HepG2 (cell line): Measurements from ENCODE around the gene NXNL2. TPM values are rescaled to one million over a fixed set of nuclear protein-coding genes. Genes with fewer than 3 reads are reported as not detected.

Source experiments
- ATAC-seq: fragments of 200-7000 bp; cut with Tn5 transposase; 3 replicates; pipeline ENCODE4 v1.9.1; 2020; ENCODE audit warnings: mild to moderate bottlenecking, moderate library complexity
- BruUV-seq: library from RNA; stranded (reverse); fragments of 400-500 nt; replicated peaks from 2 replicates; lab custom pipeline; 2021; lab: Mats Ljungman, UMichigan
- CTCF ChIA-PET: fragments of 300-600 bp; formaldehyde crosslinking; extraction: SDS; loops from one replicate; lab custom pipeline; 2021; ENCODE audit warnings: low total read pairs, inconsistent platforms, low intra/inter-chr PET ratio; lab: Yijun Ruan, JAX
- POLR2A ChIA-PET: fragments of 350-600 bp; sonication (Branson Sonifier 250); formaldehyde crosslinking; loops from one replicate; lab custom pipeline; 2020; ENCODE audit warnings: antibody characterized with exemption, inconsistent platforms; lab: Yijun Ruan, JAX
- DNase-seq: peaks from one replicate; pipeline ENCODE4 v3.0.0-alpha.2; 2015; ENCODE audit warnings: low spot score
- FAIRE-seq: peaks from 3 replicates; lab custom pipeline; 2011; peaks lifted over from hg19 to GRCh38; lab: Jason Lieb, UNC
- H2AFZ ChIP-seq: one replicate; pipeline ENCODE4 v1.6.1; 2011; ENCODE audit warnings: low read length, inconsistent platforms
- H3K27ac ChIP-seq: fragments of 300-600 bp; 3 replicates; pipeline ENCODE4 v1.8.0; 2011; ENCODE audit warnings: mixed run types, mild to moderate bottlenecking, mixed read lengths, low read length, inconsistent platforms; ENCODE audit not compliant: insufficient read depth; ENCODE audit errors: extremely low read length
- H3K27me3 ChIP-seq, 2 experiments: fragments of 200-600 bp in 1 of 2; 2 replicates in 1 of 2; 3 replicates in 1 of 2; pipeline versions ENCODE4 v1.6.0 to v1.8.0; 2011; ENCODE audit warnings: low read length in 2 of 2, mild to moderate bottlenecking in 2 of 2, moderate library complexity in 2 of 2, inconsistent platforms in 1 of 2; ENCODE audit not compliant: insufficient read depth in 2 of 2, control insufficient read depth in 1 of 2
- H3K36me3 ChIP-seq, 2 experiments: fragments of 200-600 bp in 1 of 2; replicated peaks in 1 of 2; 2 replicates in 1 of 2; 3 replicates in 1 of 2; pipeline versions ENCODE4 v1.5.1 to v1.8.0; 2011; ENCODE audit warnings: low read length in 2 of 2, inconsistent platforms in 1 of 2; ENCODE audit not compliant: insufficient read depth in 2 of 2, control insufficient read depth in 1 of 2
- H3K4me1 ChIP-seq: 2 replicates; pipeline ENCODE4 v1.5.1; 2012; ENCODE audit warnings: low read length, inconsistent platforms; ENCODE audit not compliant: insufficient read depth
- H3K4me2 ChIP-seq: 2 replicates; pipeline ENCODE4 v1.6.0; 2011; ENCODE audit warnings: low read depth, low read length, inconsistent platforms
- H3K4me3 ChIP-seq, 3 experiments: fragments of 200-600 bp in 1 of 3; sonication (generic), shearing (Covaris generic) in 1 of 3; replicated peaks in 1 of 3; 2 replicates each; pipeline ENCODE4 v1.5.1; 2011 to 2016; ENCODE audit warnings: low read length in 3 of 3, inconsistent platforms in 2 of 3, low read depth in 2 of 3, mild to moderate bottlenecking in 2 of 3, control low read depth in 1 of 3, mixed read lengths in 1 of 3; ENCODE audit not compliant: insufficient read depth in 1 of 3
- H3K79me2 ChIP-seq: one replicate; pipeline ENCODE4 v1.6.1; 2011; ENCODE audit warnings: low read length, inconsistent platforms; ENCODE audit not compliant: insufficient read depth
- H3K9ac ChIP-seq: 2 replicates; pipeline ENCODE4 v1.6.0; 2011; ENCODE audit warnings: mild to moderate bottlenecking, low read depth, low read length, inconsistent platforms; ENCODE audit not compliant: insufficient read depth
- H3K9me3 ChIP-seq: 2 replicates; pipeline ENCODE4 v1.5.1; 2012; ENCODE audit warnings: mild to moderate bottlenecking, low read length
- H4K20me1 ChIP-seq: 2 replicates; pipeline ENCODE4 v1.6.0; 2011; ENCODE audit warnings: inconsistent platforms, mild to moderate bottlenecking, low read length, moderate library complexity; ENCODE audit not compliant: insufficient read depth
- GATAD2A ChIP-seq: IDR thresholded peaks from 2 replicates; pipeline ENCODE4 v1.6.1; 2016
- GTF2F1 ChIP-seq: fragments of 150-350 bp; IDR thresholded peaks from 2 replicates; pipeline ENCODE4 v1.6.1; 2014; ENCODE audit warnings: low read length
- HOXA3 ChIP-seq: sonication (generic); formaldehyde crosslinking; IDR thresholded peaks from 2 replicates; pipeline ENCODE4 v1.5.0; 2020; ENCODE audit warnings: missing genetic modification reagents
- MIER3 ChIP-seq: IDR thresholded peaks from 2 replicates; pipeline ENCODE4 v1.6.1; 2016; ENCODE audit warnings: missing compliant biosample characterization, borderline replicate concordance
- NFATC3 ChIP-seq: sonication (generic); formaldehyde crosslinking; IDR thresholded peaks from 2 replicates; pipeline ENCODE4 v1.5.1; 2020; ENCODE audit warnings: mild to moderate bottlenecking, missing genetic modification reagents
- SMAD3 ChIP-seq: sonication (generic); formaldehyde crosslinking; IDR thresholded peaks from 2 replicates; pipeline ENCODE4 v1.4.0; 2020; ENCODE audit warnings: missing genetic modification reagents
- ZKSCAN5 ChIP-seq: sonication (generic); formaldehyde crosslinking; IDR thresholded peaks from 2 replicates; pipeline ENCODE4 v1.5.1; 2020; ENCODE audit warnings: mild to moderate bottlenecking, missing genetic modification reagents
- ZKSCAN8 ChIP-seq: IDR thresholded peaks from 2 replicates; pipeline ENCODE4 v1.6.1; 2016; ENCODE audit warnings: borderline replicate concordance, missing genetic modification reagents, missing compliant biosample characterization
- ZNF337 ChIP-seq: sonication (generic); formaldehyde crosslinking; IDR thresholded peaks from 2 replicates; pipeline ENCODE4 v1.5.1; 2020; ENCODE audit warnings: missing genetic modification reagents, low read depth, mild to moderate bottlenecking, borderline replicate concordance
- ZNF484 ChIP-seq: sonication (generic); formaldehyde crosslinking; IDR thresholded peaks from 2 replicates; pipeline ENCODE4 v1.5.1; 2020; ENCODE audit warnings: mild to moderate bottlenecking, low read depth, missing genetic modification reagents, borderline replicate concordance
- ZNF556 ChIP-seq: sonication (generic); formaldehyde crosslinking; IDR thresholded peaks from 2 replicates; pipeline ENCODE4 v1.4.0; 2020; ENCODE audit warnings: mild to moderate bottlenecking, missing genetic modification reagents, borderline replicate concordance
- ZNF772 ChIP-seq: sonication (generic); formaldehyde crosslinking; IDR thresholded peaks from 2 replicates; pipeline ENCODE4 v1.5.0; 2020; ENCODE audit warnings: mild to moderate bottlenecking, missing genetic modification reagents
- WGBS: methylation state at CpG from one replicate; pipeline ENCODE4 v1.1.6; 2017; ENCODE audit warnings: low lambda C conversion rate; 5-methylcytosine and 5-hydroxymethylcytosine counted together
- in situ Hi-C: cut with HindIII; loops from 2 replicates; pipeline ENCODE4 v1.10.0; 2017; ENCODE audit warnings: low pct_unique_long_range_greater_than_20kb; ENCODE audit not compliant: extremely low pct_ligation_motif_present
- intact Hi-C: fragments of 100-400 bp; cut with micrococcal nuclease; formaldehyde crosslinking; loops from one replicate; pipeline ENCODE4 v1.10.0; 2022; ENCODE audit not compliant: unreplicated experiment
- polyA plus RNA-seq, 8 experiments: library from polyadenylated mRNA; depleted of rRNA in 3 of 8; stranded (reverse) in 7 of 8; unstranded in 1 of 8; fragments of >200 nt; fragmentation: Illumina TruSeq in 4 of 8; extraction: Trizol in 4 of 8; gene quantifications; 2 replicates each; pipeline versions ENCODE4 v1.2.1 to v1.2.3, GENCODE V29; 2011 to 2016; ENCODE audit warnings: low read depth in 4 of 8, missing spikeins in 1 of 8, mixed read lengths in 1 of 8; ENCODE audit not compliant: insufficient read depth in 1 of 8
- total RNA-seq, 5 experiments: library from RNA; depleted of rRNA; stranded (reverse); fragments of >200 nt; fragmentation: Illumina TruSeq; extraction: Trizol; gene quantifications; 2 replicates each; pipeline ENCODE4 v1.2.3, GENCODE V29; 2016; ENCODE audit warnings: low read depth in 1 of 5
- TF ChIP-seq, protein P1 (sequence below): sonication (generic); formaldehyde crosslinking; IDR thresholded peaks from 2 replicates; pipeline ENCODE4 v1.9.0; 2021; ENCODE audit warnings: missing genetic modification reagents, mild to moderate bottlenecking, borderline replicate concordance
- TF ChIP-seq, protein P2 (sequence below): sonication (generic); formaldehyde crosslinking; IDR thresholded peaks from 2 replicates; pipeline ENCODE4 v1.5.0; 2020; ENCODE audit warnings: missing genetic modification reagents
- TF ChIP-seq, protein P3 (sequence below): sonication (generic); formaldehyde crosslinking; IDR thresholded peaks from 2 replicates; pipeline ENCODE4 v1.5.0; 2020; ENCODE audit warnings: missing genetic modification reagents
- TF ChIP-seq, protein P4 (sequence below): sonication (generic); formaldehyde crosslinking; IDR thresholded peaks from 2 replicates; pipeline ENCODE4 v1.4.0; 2020; ENCODE audit warnings: missing genetic modification reagents

The NXNL2 gene
- total and polyA plus RNA-seq, 2 of the 13 experiments (the other 11 are each of a cell fraction or from before 2014, with no cell fraction given), result not detected

DNA sequence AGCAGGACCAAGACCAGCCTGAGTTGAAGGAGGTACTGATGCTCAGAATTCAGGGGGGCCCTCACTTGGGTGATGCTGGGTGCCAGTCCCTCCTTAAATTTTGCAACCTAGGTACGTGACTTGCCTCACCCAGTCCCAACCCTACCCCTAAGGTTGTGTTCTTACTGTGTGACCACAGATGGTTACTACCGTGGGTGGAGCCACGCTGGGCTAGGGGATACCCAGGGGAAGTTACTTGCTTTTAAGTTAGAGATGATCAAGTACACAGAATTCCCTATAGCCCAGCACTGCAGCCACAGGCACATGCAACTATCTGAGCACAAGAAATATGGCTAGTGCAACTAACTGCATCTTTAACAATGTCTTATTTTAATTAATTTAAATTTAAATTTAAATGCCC lies 32.9 kb downstream of the NXNL2 start:
- H3K4me2 ChIP-seq, result no peak overlapping the region
- ChIA-PET POLR2A (no interaction called here), CTCF (no interaction called here)
- no peak overlapping the region for H3K9ac ChIP-seq
- no peaks in the 10 kb centered on the region for H3K79me2 ChIP-seq
- no peak overlapping the region for H3K27ac ChIP-seq
- no peak overlapping the region for H2AFZ ChIP-seq
- H4K20me1 ChIP-seq, result no peaks in the 10 kb centered on the region
- H3K4me3 ChIP-seq, result no peak overlapping the region
- DNase-seq (no peak), FAIRE-seq (no peak), ATAC-seq (no peak)
- H3K27me3 ChIP-seq, result peaks cover 0 to 14% of the 10 kb centered on the region in 2 experiments; a peak in 3 of 5 replicates
- no peaks in the 10 kb centered on the region for H3K4me1 ChIP-seq
- in situ Hi-C loops (no loop called here), intact Hi-C loops (no loop called here)
- 0% methylated on average over 1 of the region's 3 CpGs for WGBS
- no peaks in the 10 kb centered on the region for H3K36me3 ChIP-seq
- BruUV-seq, result no TSS peak
- no peaks in the 10 kb centered on the region for H3K9me3 ChIP-seq
- TF ChIP-seq NFATC3 (no peak), MIER3 (CRISPR knock-in tag) (no peak), ZNF772 (CRISPR knock-in tag) (no peak), ZNF484 (CRISPR knock-in tag) (no peak), GTF2F1 (no peak), ZNF556 (CRISPR knock-in tag) (no peak), ZNF337 (no peak), HOXA3 (CRISPR knock-in tag) (no peak), GATAD2A (CRISPR knock-in tag) (no peak), ZKSCAN5 (no peak), ZKSCAN8 (CRISPR knock-in tag) (no peak), SMAD3 (no peak)
- TF ChIP-seq, protein P1, sequence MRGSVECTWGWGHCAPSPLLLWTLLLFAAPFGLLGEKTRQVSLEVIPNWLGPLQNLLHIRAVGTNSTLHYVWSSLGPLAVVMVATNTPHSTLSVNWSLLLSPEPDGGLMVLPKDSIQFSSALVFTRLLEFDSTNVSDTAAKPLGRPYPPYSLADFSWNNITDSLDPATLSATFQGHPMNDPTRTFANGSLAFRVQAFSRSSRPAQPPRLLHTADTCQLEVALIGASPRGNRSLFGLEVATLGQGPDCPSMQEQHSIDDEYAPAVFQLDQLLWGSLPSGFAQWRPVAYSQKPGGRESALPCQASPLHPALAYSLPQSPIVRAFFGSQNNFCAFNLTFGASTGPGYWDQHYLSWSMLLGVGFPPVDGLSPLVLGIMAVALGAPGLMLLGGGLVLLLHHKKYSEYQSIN (CRISPR knock-in tag), result no peak
- TF ChIP-seq, protein P2, sequence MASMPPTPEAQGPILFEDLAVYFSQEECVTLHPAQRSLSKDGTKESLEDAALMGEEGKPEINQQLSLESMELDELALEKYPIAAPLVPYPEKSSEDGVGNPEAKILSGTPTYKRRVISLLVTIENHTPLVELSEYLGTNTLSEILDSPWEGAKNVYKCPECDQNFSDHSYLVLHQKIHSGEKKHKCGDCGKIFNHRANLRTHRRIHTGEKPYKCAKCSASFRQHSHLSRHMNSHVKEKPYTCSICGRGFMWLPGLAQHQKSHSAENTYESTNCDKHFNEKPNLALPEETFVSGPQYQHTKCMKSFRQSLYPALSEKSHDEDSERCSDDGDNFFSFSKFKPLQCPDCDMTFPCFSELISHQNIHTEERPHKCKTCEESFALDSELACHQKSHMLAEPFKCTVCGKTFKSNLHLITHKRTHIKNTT (CRISPR knock-in tag), result no peak
- TF ChIP-seq, protein P3, sequence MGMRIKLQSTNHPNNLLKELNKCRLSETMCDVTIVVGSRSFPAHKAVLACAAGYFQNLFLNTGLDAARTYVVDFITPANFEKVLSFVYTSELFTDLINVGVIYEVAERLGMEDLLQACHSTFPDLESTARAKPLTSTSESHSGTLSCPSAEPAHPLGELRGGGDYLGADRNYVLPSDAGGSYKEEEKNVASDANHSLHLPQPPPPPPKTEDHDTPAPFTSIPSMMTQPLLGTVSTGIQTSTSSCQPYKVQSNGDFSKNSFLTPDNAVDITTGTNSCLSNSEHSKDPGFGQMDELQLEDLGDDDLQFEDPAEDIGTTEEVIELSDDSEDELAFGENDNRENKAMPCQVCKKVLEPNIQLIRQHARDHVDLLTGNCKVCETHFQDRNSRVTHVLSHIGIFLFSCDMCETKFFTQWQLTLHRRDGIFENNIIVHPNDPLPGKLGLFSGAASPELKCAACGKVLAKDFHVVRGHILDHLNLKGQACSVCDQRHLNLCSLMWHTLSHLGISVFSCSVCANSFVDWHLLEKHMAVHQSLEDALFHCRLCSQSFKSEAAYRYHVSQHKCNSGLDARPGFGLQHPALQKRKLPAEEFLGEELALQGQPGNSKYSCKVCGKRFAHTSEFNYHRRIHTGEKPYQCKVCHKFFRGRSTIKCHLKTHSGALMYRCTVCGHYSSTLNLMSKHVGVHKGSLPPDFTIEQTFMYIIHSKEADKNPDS (CRISPR knock-in tag), result no peak
- TF ChIP-seq, protein P4, sequence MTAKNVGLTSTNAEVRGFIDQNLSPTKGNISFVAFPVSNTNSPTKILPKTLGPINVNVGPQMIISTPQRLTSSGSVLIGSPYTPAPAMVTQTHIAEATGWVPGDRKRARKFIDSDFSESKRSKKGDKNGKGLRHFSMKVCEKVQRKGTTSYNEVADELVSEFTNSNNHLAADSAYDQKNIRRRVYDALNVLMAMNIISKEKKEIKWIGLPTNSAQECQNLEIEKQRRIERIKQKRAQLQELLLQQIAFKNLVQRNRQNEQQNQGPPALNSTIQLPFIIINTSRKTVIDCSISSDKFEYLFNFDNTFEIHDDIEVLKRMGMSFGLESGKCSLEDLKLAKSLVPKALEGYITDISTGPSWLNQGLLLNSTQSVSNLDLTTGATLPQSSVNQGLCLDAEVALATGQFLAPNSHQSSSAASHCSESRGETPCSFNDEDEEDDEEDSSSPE (CRISPR knock-in tag), result no peak
